Mesodermal cell (in vitro differentiated cells): ENCODE data around the gene AMPD2.

ENCODE experiments used
- H3K27ac ChIP-seq: 2 replicates; pipeline ENCODE4 v1.7.0; 2013; ENCODE audit warnings: mild to moderate bottlenecking, low read depth, low read length, moderate library complexity; ENCODE audit not compliant: severe bottlenecking
- H3K36me3 ChIP-seq: 2 replicates; pipeline ENCODE4 v1.7.1; 2013; ENCODE audit warnings: mild to moderate bottlenecking, low read length, moderate library complexity; ENCODE audit not compliant: control insufficient read depth, insufficient read depth
- H3K4me1 ChIP-seq: one replicate; pipeline ENCODE4 v1.7.1; 2013; ENCODE audit warnings: mild to moderate bottlenecking, low read length; ENCODE audit not compliant: insufficient read depth, control insufficient read depth, poor library complexity, severe bottlenecking
- H3K4me3 ChIP-seq: 2 replicates; pipeline ENCODE4 v1.7.0; 2013; ENCODE audit warnings: low read length, control low read depth, mild to moderate bottlenecking; ENCODE audit not compliant: insufficient read depth, poor library complexity, severe bottlenecking; ENCODE audit errors: extremely low read depth
- H3K9me3 ChIP-seq: 2 replicates; pipeline ENCODE4 v1.7.1; 2013; ENCODE audit warnings: mild to moderate bottlenecking, low read length, moderate library complexity; ENCODE audit not compliant: control insufficient read depth
- WGBS, 2 experiments: methylation state at CpG; one replicate each; pipeline ENCODE4 v1.1.5; 2013; ENCODE audit warnings: missing lambda C conversion rate in 2 of 2; ENCODE audit not compliant: insufficient coverage in 2 of 2; 5-methylcytosine and 5-hydroxymethylcytosine counted together

Gene AMPD2

GRCh38 chr1:109595531-109595930 lies 24.1 kb upstream of the AMPD2 start:
- Histone ChIP-seq H3K4me3 (no peak overlapping the region), H3K27ac (no peak overlapping the region), H3K36me3 (peaks cover 54% of the 10 kb centered on the region), H3K4me1 (no peaks in the 10 kb centered on the region), H3K9me3 (no peaks in the 10 kb centered on the region)
- WGBS, 2 experiments: no CpG with 5 or more reads among the region's 2 CpGs

- Histone ChIP-seq H3K4me1 (no peaks in the 10 kb centered on the region), H3K4me3 (no peak overlapping the region), H3K9me3 (no peaks in the 10 kb centered on the region), H3K27ac (no peak overlapping the region), H3K36me3 (peaks cover 46% of the 10 kb centered on the region)
- WGBS, 2 experiments: no CpG with 5 or more reads among the region's 1 CpG
These were observed 21.5 kb upstream of the AMPD2 start for GRCh38 chr1:109598156-109598555.

- Histone ChIP-seq H3K9me3 (no peaks in the 10 kb centered on the region), H3K36me3 (peaks cover 46% of the 10 kb centered on the region), H3K4me3 (no peak overlapping the region), H3K4me1 (no peaks in the 10 kb centered on the region), H3K27ac (no peak overlapping the region)
- 88 to 100% methylated on average over 1 to 2 of the region's 5 CpGs for WGBS, 2 experiments
These were observed 21.0 kb upstream of the AMPD2 start for GRCh38 chr1:109598655-109599054.

- Histone ChIP-seq H3K36me3 (peaks cover 28% of the 10 kb centered on the region), H3K4me3 (no peak overlapping the region), H3K4me1 (no peaks in the 10 kb centered on the region), H3K27ac (no peak overlapping the region), H3K9me3 (no peaks in the 10 kb centered on the region)
- WGBS, 2 experiments: 100% methylated on average over 2 of the region's 3 CpGs
These were observed 16.4 kb upstream of the AMPD2 start for GRCh38 chr1:109603229-109603628.

GRCh38 chr1:109605381-109605780 lies 14.3 kb upstream of the AMPD2 start:
- WGBS, 2 experiments: no CpG with 5 or more reads among the region's 1 CpG
- H3K4me3 ChIP-seq: no peak overlapping the region
- H3K4me1 ChIP-seq: peaks cover 12% of the 10 kb centered on the region
- no peaks in the 10 kb centered on the region for H3K9me3 ChIP-seq
- peaks cover 24% of the 10 kb centered on the region for H3K36me3 ChIP-seq
- H3K27ac ChIP-seq: no peak overlapping the region

- 96 to 100% methylated on average over 2 to 3 of the region's 3 CpGs for WGBS, 2 experiments
- H3K36me3 ChIP-seq: peaks cover 7% of the 10 kb centered on the region
- H3K27ac ChIP-seq: no peak overlapping the region
- H3K9me3 ChIP-seq: no peaks in the 10 kb centered on the region
- peaks cover 21% of the 10 kb centered on the region for H3K4me1 ChIP-seq
- H3K4me3 ChIP-seq: no peak overlapping the region
These were observed 9.8 kb upstream of the AMPD2 start for GRCh38 chr1:109609881-109610280.

GRCh38 chr1:109610609-109611307 lies 8.9 kb upstream of the AMPD2 start:
- peak overlapping the region; percentile 78 for H3K27ac ChIP-seq

GRCh38 chr1:109611308-109611990 lies 8.2 kb upstream of the AMPD2 start:
- peaks cover 7% of the 10 kb centered on the region for H3K36me3 ChIP-seq
- no peaks in the 10 kb centered on the region for H3K9me3 ChIP-seq
- peaks cover 21% of the 10 kb centered on the region for H3K4me1 ChIP-seq
- H3K27ac ChIP-seq: no peak overlapping the region
- no peak overlapping the region for H3K4me3 ChIP-seq
- WGBS, 2 experiments: 93 to 95% methylated on average over 12 of the region's 13 CpGs

More at GRCh38 chr1:109610609-109611307, 8.9 kb upstream of the AMPD2 start:
- no peak overlapping the region for H3K4me3 ChIP-seq
- H3K36me3 ChIP-seq: peaks cover 7% of the 10 kb centered on the region
- WGBS, 2 experiments: 70% methylated on average over 3 of the region's 3 CpGs
- H3K9me3 ChIP-seq: no peaks in the 10 kb centered on the region
- peaks cover 21% of the 10 kb centered on the region for H3K4me1 ChIP-seq

GRCh38 chr1:109613361-109614147 lies 6.1 kb upstream of the AMPD2 start:
- WGBS, 2 experiments: 78 to 85% methylated on average over 5 of the region's 7 CpGs
- no peak overlapping the region for H3K4me3 ChIP-seq
- peaks cover 35% of the 10 kb centered on the region for H3K4me1 ChIP-seq
- no peaks in the 10 kb centered on the region for H3K9me3 ChIP-seq
- H3K36me3 ChIP-seq: peaks cover 3% of the 10 kb centered on the region
- H3K27ac ChIP-seq: no peak overlapping the region

- Histone ChIP-seq H3K9me3 (no peaks in the 10 kb centered on the region), H3K4me1 (peaks cover 20% of the 10 kb centered on the region), H3K4me3 (no peak overlapping the region), H3K36me3 (no peaks in the 10 kb centered on the region), H3K27ac (no peak overlapping the region)
- WGBS, 2 experiments: 80 to 90% methylated on average over 2 of the region's 3 CpGs
These were observed 3.8 kb upstream of the AMPD2 start for GRCh38 chr1:109615879-109616278.
